ELR (cell line): ENCODE results near the gene LCP1.

ENCODE experiments used
- DNase-seq: peaks from one replicate; pipeline ENCODE4 v3.0.0-alpha.2; 2015; ENCODE audit warnings: low read depth

Gene LCP1

DNA sequence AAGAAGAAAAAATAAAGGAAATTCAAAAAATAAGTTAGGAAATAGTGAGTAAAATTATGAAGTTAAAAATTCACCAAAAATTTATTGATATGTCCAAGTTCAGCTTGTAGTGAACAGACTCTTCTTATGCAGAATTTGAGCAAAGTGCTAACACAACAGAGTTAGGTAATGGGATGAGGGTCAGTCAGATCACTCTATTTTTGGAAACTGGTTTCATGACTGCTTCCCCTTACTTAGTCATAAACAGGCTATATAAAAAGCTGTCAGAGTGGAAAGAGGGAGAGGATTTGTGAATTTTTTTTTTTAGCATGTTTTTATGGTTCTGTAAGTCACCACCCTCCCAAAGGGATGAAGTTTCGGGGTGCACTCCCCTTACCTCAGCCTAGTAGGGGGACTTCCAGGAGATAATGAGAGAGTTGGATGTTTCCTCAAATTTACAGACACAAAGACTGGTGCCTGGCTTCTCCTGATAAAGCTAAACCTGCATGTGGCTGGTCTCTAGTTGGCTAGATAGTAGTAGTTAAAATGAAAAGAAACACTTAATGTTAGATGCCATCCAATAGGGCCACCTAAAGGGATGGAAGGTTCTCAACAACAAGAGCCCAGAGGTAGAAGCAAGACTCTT lies 81.7 kb downstream of the LCP1 start:
- DNase-seq: no peak

DNA sequence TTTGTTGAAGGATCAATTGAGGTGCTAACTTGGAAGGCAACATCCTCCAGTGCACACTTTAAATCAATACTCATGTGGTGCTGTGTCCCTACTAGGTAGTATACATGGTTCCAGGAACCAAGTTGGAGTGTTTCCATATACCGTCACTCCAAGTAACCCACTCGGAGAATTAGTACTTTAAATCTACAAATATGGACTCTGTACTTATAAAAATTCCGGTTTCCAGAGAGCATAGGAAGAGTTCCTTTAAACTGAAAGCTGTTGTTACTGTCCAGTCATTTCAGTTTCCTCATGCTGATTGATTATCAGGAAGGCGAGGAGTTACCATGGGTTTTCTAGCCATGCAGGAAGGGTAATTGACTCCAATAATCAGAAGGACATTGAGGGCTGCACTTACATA lies 84.3 kb downstream of the LCP1 start:
- DNase-seq: no peak

DNA sequence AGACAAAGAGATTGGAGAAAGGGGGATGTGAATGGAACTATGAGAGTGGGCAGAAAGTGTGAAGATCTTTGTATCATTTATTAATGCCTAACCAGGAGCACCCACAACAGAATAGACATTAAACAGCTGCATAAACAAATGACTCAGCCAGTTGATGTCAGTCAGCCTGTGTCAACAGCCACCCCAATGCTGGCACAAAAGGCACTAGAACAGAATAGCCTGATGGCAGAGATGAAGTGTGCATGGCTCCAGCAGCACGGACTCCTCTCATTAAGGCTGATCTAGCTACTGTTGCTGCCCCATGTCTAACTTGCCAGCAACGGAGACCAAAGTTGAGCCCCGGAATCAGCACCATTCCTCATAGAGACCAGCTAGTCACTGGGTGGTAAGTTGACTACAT lies 85.0 kb downstream of the LCP1 start:
- no peak for DNase-seq

DNA sequence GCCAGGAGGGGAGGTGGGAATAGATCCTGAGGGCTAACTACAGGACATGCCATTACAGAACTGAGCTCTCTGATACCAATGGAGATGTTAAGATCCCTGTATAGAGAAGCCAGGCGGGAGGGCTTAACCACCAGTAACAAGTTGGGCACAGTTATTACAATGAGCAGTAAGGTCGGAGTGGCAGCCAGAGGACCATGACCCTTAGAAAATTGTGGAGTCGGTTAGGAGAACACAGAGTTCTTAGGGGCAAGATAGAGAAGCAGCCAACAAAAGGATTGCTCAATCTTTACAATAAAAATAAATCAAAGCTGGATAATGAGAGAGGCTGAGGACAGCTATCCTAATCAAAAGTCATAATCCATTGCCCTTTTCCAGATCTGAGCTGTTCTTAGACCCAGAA lies 87.5 kb downstream of the LCP1 start:
- no peak for DNase-seq

DNA sequence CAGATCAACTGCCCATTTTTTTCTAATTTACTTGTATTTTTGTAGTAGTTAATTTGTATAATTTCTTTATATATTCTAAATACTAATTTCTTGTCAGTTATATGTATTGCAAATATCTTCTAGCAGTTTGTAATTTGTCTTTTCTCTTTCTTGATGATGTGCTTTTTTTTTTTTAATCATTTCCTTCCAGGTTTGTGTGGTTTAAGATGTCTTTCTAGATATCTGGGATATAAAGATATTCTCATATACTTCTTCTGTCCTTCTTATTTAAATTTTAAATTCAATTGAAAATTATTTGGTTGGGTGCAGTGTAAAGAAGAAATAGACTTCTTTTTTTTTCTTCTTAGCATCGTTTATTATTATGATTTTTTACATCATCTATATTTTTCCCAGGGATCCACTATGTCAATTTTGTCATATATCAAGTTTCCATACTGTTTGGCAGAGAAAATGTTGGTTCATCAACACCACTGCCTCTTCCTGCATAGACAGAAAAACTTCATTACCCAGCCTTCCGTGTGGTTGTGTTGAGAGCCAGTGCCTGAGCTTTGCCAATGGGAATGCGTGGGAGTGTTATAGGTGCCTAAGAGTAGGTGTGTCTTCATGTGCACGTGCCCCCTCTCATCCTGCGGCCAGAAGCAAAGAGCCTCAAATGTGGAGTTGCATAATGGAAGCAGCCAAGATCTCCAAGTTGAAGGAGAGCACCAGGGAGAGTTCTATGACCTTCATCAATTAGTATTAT lies 93.0 kb downstream of the LCP1 start:
- no peak for DNase-seq

DNA sequence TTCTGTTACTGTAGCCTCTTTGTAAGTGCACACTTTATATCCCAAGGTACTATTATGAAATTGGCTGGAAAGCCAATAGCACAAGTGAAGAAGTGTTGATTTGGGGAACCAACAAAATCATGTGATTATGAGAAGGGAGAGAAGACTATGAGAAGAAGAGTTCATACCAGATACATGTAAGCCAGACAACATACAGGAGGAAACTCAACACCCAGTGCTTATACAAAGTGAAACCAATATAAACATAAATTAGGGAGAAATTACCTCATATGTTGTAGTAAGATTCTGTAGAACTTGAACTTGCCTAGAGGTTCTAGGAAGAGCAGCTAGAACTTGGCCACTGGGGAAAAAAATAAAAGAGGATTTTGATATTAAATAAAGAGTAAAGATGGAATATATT lies 94.5 kb downstream of the LCP1 start:
- DNase-seq: no peak

DNA sequence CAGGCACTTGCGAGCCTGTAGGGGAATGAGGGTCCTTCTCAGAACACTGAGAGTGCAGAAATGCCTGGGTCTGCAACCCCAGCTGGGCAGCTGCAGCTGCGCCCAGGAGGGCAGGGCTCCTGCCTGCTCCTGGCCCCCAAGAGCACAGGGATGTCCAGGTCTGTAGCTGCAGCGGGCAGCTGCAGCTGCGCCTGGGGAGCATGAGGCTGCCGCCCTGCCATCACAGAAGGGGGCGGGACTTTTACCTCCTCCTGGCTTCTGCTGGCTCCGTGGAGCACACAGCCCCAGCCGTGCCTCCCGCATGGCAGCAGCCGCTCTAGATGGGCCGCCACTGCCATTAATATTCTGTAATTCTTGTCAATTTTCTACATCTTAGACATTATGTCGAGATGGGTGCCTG lies 95.0 kb downstream of the LCP1 start:
- DNase-seq: no peak

DNA sequence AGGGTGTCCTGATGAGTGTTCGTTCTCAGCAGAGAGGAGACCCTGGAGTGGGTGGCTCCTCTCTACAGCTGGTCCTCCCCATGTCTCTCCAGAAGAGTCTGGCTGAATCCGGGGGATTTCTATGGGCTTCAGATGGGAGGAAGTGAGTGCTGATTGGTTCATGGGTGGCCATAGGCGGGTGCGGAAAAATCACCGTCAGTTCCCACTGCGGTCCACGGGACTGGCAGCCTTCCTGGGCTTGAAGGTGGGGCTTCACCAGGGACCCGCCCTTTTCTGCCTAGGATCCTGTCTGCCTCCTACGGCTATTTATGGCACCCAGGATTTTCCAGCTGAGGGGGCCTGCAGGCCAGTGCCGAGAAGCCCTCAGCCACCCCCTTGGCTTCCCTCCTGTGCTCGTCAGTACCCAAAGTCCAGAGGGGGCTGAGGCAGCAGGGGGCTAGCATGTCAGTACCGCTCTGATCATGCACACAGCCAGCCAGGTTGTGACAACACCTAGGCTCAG lies 95.5 kb downstream of the LCP1 start:
- DNase-seq: no peak

DNA sequence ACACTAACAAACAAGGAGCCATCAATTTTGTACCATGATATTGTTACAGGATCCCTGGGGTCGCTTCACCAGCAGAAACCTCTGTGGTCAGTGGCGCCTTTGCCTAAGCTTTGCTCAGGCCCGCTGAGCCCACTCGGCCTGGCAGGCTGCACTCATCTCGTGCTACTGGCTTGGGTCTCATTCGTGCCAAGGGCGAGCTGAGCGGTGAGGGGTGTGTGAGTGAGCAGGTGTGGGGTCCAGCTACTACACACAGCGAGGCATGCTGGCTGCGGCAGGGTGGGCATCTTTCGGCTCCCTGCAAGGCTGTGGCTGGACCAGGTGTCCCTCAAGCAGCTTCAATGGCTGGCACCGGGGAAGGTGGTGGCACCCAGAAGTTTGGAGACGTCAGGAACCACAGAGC lies 96.2 kb downstream of the LCP1 start:
- DNase-seq: no peak

DNA sequence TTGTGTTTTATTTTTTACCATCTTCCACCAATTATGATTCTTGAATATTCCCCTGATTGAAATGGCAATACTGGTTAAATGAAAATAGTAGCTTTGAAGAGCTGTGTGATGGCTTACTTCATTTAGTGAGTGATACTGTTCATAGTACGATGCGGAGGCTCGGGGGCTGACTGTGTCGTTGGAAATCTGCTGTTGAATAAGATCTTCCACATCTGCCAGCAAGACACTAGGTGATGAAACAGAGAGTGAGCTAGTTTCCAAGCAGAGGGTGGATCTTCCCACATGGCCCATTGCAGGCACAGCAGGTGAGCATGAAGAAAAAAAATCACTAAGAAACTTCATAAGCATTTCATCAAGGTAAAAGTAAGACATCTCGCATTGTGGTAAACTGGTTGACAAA lies 99.7 kb downstream of the LCP1 start:
- no peak for DNase-seq

DNA sequence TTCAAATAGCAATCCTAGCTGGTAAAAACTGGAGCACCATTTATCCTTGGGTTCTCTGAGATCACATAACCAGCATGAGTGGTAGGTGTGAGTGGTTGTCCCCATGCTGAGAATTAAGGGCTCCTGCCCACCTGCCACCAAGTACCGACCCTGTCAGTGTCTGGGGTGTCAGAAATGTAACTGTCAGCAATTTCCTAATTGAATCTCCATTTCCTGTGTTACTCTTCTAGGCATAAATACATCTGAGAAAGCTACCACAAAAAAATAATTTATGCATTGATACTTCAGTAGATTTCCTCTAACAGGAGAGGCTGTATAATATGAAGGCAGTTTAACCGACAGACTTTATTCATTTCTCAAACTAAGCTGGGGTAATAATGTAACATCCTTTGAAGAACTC lies 102.2 kb downstream of the LCP1 start:
- DNase-seq: no peak

DNA sequence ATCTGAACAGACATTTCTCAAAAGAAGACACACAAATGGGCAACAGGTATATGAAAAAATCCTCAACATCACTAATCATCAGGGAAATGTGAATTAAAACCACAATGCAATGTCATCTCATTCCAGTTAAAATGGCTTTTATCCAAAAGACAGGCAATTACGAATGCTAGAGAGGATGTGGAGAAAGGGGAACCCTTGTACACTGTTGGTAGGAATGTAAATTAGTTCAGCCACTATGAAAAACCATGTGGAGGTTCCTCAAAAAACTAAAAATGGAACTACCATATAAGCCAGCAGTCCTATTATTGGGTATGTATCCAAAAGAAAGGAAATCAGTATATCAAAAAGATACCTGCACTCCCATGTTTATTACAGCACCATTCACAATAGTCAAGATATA lies 104.7 kb downstream of the LCP1 start:
- no peak for DNase-seq

DNA sequence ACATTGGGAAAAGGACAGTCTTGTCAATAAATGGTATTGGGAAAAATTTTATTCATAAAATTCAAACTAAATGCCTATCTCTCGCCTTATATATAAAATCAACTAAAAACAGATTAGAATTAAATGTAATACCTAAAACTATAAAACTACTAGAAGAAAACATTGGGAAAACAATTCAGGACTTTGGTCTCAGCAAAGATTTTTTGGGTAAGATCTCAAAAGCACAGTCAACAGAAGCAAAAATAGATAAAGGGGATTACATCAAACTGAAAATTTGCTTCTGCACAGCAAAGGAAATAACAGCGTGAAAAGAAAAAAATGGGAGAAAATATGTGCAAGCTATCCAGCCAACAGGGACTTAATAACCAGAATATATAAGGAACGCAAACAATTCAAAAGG lies 105.2 kb downstream of the LCP1 start:
- DNase-seq: no peak
